Mucosa of descending colon (tissue), 3 donors: ENCODE measurements around the gene LGMN. TPM values are rescaled to one million over a fixed set of nuclear protein-coding genes. Genes with fewer than 3 reads are reported as not detected.

ENCODE experiments used
- ATAC-seq: fragments of 200-7000 bp; cut with Tn5 transposase; one replicate; pipeline ENCODE4 v1.9.1; 2020; ENCODE audit warnings: mild to moderate bottlenecking, moderate library complexity
- DNase-seq, 3 donors: peaks; one replicate each; pipeline ENCODE4 v3.0.0-alpha.2; 2020
- H3K36me3 ChIP-seq: fragments of 200-600 bp; one replicate; pipeline ENCODE4 v1.8.0; 2021; ENCODE audit warnings: low read depth, mild to moderate bottlenecking
- H3K4me1 ChIP-seq: fragments of 200-600 bp; one replicate; pipeline ENCODE4 v1.8.0; 2021; ENCODE audit warnings: low read depth, mild to moderate bottlenecking
- H3K4me3 ChIP-seq: fragments of 200-600 bp; one replicate; pipeline ENCODE4 v1.8.0; 2021; ENCODE audit warnings: mild to moderate bottlenecking
- H3K9me3 ChIP-seq: fragments of 200-600 bp; one replicate; pipeline ENCODE4 v1.8.0; 2021; ENCODE audit warnings: mild to moderate bottlenecking
- CTCF ChIP-seq: fragments of 200-600 bp; IDR thresholded peaks from one replicate; pipeline ENCODE4 v1.8.0; 2022; ENCODE audit warnings: antibody characterized with exemption, mild to moderate bottlenecking
- intact Hi-C, 2 donors: fragments of 100-400 bp; cut with DNase I in 1 of 2; cut with micrococcal nuclease in 1 of 2; formaldehyde crosslinking; loops; one replicate each; pipeline versions ENCODE4 v1.11.0 to v1.11.1; 2022; cut with DNase I, micrococcal nuclease
- total RNA-seq, 3 donors: library from RNA; stranded (reverse); fragmentation: NEBNext Ultra II Directional in 2 of 3; extraction: Animal tissue kit (Norgen Biotek cat#: 25700) in 2 of 3; gene quantifications; one replicate each; pipeline versions ENCODE4 v1.2.1 to v1.2.4, GENCODE V29; 2021 to 2023
- donor health status: DM: no; HTN: no; CAD: no; lungs with moderate emphysema.
- donor health status: DM: no; HTN: no; CAD: no.
- donor health status: DM: no; HTN: yes; CAD: no.

The LGMN gene
- total RNA-seq, 3 donors from 2014 or later = 86.8 to 103 (median 94.3) TPM

DNA sequence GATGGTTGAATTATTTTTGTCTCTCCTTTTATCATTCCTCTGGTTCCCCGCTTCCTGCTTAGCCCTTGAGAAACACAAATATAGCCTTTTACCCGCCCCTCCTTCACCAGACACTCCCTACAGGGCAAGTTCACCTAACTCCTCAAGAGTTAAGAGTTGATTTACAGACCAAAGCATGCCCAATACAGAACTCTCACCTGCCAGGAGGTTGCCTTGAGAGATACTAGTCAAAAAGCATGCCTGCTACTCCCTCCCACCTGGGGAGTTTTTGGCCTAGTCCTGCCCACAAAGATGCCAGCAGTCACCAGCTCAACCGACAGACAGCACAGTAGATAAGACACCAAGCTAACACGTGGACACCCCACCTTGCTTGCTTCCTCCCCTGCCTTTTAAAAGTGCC is 11.2 kb downstream of the LGMN start:
- Histone ChIP-seq H3K4me1 (peaks cover 13% of the 10 kb centered on the region), H3K9me3 (no peaks in the 10 kb centered on the region), H3K4me3 (no peak overlapping the region), H3K36me3 (no peaks in the 10 kb centered on the region)
- ATAC-seq = peak; percentile 87
- TF ChIP-seq CTCF = no peak
- peak in 1 of 3 donors; percentile 41 for DNase-seq
- intact Hi-C loops = no loop called here

GRCh38 chr14:92735344-92735743 is 13.1 kb downstream of the LGMN start:
- ATAC-seq (no peak), DNase-seq (no peak)
- H3K36me3 ChIP-seq = no peaks in the 10 kb centered on the region
- intact Hi-C loops = no loop called here
- TF ChIP-seq CTCF = no peak
- peaks cover 13% of the 10 kb centered on the region for H3K4me1 ChIP-seq
- no peak overlapping the region for H3K4me3 ChIP-seq
- H3K9me3 ChIP-seq = no peaks in the 10 kb centered on the region

DNA sequence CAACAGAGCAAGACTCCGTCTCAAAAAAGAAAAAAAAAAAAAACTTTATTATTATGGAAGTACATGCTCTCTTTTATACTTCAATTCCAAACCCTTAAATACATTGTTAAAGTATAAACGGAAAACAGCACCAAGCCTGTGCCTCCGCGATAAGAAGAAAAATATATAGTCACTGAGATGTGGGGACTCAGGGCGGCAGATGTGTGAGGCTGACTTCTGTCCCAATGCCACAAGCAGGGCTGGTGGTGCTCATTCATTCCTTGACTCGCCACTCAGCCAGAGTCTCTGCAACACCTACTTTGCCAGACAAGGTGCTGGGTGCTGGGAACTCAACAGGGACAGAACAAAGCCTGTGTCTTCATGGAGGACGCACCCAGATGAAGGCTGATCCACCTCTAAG is 13.8 kb downstream of the LGMN start:
- TF ChIP-seq CTCF = no peak
- DNase-seq (no peak), ATAC-seq (no peak)
- H3K9me3 ChIP-seq = no peaks in the 10 kb centered on the region
- no peaks in the 10 kb centered on the region for H3K36me3 ChIP-seq
- H3K4me1 ChIP-seq = peaks cover 13% of the 10 kb centered on the region
- intact Hi-C loops = no loop called here
- no peak overlapping the region for H3K4me3 ChIP-seq

- Histone ChIP-seq H3K9me3 (no peaks in the 10 kb centered on the region), H3K4me1 (peaks cover 13% of the 10 kb centered on the region), H3K36me3 (no peaks in the 10 kb centered on the region), H3K4me3 (no peak overlapping the region)
- intact Hi-C loops = no loop called here
- DNase-seq (no peak), ATAC-seq (no peak)
- TF ChIP-seq CTCF = no peak
Measured at GRCh38 chr14:92733007-92733406, 15.4 kb downstream of the LGMN start.

GRCh38 chr14:92731622-92732115 is 16.8 kb downstream of the LGMN start:
- no peak for TF ChIP-seq CTCF
- intact Hi-C loops = no loop called here
- ATAC-seq = no peak

More at GRCh38 chr14:92731622-92732115, 16.8 kb downstream of the LGMN start:
- H3K4me3 ChIP-seq = no peak overlapping the region
- H3K36me3 ChIP-seq = no peaks in the 10 kb centered on the region
- peaks cover 11% of the 10 kb centered on the region for H3K4me1 ChIP-seq
- no peaks in the 10 kb centered on the region for H3K9me3 ChIP-seq
- no peak for DNase-seq
